IPS DF 4.7 (cell line): Measurements from ENCODE around the gene NDUFA11.

Experiments
- DNase-seq: peaks from one replicate; pipeline ENCODE4 v3.0.0-alpha.2; 2013; ENCODE audit warnings: low spot score; ENCODE audit errors: extremely low read depth

NDUFA11 gene

GRCh38 chr19:5932609-5933262, 29.1 kb upstream of the NDUFA11 start:
- no peak for DNase-seq

- DNase-seq, result no peak
Observed at GRCh38 chr19:5932146-5932545, 28.6 kb upstream of the NDUFA11 start.

DNA sequence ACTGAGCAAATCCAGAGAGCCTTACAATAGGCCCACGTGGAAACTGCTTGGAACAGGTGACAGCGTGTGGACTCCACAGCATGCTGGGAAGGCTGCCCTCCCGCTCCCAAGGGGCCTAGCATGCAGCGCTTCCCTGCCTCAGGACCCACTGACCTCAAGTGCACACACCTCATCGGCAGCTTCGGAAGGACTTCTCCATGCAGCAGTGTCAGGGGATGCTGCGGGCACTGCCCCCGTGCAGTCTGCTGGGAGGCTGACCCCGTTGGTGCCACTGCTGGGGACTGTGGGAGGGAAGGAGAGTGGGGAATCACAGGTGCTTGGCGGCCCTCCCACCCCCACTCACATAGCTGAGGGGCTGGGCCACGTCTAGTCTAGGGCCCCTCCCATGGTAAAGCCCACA, 27.7 kb upstream of the NDUFA11 start:
- no peak for DNase-seq

- DNase-seq, result no peak
Observed at GRCh38 chr19:5929625-5930024, 26.0 kb upstream of the NDUFA11 start.

DNA sequence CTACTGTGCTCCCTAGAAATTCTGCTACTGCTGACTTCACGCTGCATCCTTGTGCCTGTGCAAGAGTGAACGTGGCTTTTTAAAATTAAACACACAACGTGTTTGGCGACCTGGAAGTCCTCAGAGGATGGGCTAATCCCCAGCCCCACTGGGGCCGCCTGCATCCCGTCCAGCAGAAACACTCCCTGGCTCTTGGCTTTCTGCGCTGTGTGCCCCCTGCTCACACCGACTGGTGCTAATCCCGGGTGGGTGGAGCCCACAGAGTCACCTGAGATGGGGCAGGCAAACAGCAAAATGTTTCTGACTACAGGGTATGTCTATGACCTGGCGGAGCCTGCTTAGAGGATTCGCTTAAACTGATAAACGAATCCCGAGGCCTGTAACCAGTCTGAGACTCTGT, 25.6 kb upstream of the NDUFA11 start:
- no peak for DNase-seq

GRCh38 chr19:5927441-5927821, 23.8 kb upstream of the NDUFA11 start:
- no peak for DNase-seq

DNA sequence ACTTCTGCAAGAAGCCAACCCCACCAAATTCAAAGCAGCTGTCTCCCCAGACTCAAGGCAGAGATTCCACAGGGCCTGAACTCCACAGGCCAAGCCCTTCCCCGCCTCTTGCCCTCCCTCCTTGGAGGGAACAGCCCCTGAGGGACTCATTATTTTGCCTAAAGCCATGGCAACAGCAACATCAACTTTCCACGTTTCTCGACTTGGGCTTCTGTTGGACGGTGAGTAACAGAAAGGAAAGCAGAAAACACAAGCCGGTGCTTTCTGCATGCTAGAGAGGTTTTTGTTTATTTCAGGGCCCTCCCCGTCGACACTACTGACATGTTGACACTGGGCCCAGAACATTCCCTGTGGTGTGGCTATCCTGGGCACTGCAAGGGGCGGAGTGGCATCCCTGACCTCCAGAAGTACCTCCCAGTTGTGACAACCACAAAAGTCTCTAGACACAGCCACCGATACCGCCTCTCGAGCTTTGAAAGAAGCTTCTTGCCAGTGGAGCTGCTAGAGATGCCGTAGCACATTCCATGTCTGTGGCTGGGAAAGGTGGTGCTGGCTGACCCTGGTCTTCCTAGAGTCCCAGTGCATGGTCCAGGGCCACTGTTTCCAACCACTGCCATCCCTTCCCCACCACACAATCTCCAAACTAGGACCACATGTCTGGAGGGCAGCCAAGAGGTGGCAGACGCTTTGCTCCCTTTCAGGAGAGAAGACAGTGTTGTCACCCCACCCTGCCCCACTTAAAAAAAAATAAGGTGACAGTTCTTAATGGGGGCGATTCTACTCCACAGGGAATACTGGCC, 23.3 kb upstream of the NDUFA11 start:
- DNase-seq, result no peak

DNA sequence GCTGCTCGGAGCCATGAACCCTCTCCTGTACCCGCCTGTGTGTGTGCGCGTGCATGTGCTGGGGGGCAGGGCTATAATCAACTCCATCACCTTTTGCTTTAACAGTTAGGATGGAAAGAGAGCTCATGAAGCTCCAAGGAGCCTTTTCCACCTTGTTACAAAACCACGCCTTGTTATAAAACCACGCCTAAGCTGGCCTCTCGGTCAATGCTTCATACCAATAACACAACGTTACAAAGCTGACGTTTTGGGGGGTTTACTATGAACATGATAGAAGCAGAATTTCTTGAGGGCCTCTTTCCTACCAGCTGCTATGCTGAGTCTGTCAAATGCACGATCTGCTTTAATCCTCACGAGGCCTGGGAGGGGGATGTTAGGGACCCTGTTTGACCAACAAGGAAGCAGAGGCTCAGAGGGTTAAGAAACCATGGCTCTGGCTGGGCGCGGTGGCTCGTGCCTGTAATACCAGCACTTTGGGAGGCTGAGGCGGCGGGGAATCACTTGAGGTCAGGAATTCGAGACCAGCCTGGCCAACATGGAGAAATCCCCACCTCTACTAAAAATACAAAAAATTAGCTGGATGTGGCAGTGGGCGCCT, 22.3 kb upstream of the NDUFA11 start:
- no peak for DNase-seq

DNA sequence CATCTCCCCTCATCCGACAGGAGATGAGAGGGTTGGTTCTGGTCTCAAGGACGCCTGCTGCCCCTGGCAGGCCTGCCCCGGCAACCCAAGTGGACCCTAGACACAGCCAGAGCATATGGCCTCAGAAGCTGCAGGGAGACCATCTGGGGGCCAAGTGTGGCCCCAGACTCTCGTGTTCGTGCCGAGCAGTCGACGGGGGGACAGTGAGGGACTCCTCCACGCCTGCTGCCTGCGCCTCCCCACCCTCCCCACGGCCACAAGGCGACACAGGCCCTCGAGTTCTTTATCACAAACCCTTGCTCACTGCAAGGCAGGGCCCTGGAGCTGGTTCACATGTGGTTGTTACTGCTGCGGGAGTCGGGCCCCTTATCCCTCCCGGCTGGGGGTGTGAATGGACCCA, 19.8 kb upstream of the NDUFA11 start:
- no peak for DNase-seq

DNA sequence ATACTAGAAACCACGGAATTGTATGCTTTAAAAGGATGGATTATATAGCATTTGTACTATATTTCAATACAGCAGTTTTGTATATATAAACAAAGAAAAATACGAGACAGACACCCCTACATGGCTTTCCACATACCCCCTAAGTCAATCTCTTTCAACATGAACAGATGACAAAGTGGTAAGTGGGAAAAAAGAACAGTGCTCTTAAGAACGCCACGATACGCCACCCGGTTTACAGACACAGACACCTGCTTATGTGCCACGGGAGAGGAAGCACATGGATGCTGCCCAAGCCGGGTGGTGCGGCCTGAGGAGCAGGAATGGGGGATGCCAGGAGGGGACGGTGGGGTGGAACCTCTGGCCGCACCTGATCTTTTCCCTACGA, 18.6 kb upstream of the NDUFA11 start:
- DNase-seq, result no peak

DNA sequence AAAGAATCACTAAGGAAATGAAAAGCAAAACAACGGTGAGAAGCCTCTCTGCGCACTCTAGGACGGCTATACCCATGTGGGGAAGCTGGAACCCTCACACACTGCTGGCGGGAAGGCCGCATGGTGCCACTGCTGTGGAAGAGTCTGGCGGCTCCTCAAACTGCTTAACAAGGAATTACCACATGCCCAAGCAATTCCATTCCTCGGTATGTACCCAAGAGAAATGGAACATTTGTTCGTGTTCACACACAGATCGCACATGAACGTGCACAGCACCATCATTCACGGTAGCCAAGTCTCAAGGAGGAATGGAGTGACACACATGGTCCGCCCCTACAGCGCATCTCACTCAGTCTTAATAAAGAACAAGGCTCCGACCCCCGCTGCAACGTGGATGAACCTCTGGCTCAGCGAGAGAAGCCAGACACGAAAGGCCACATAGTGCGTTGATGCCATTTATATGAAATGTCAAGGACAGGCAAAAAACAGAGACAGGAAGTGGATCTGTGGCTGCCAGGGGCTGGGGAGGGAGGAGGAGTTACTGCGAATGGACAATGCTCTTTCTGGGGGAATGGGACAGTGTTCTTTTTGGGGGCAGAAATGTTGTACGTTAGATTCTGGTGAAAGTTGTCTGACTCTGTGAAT, 18.0 kb upstream of the NDUFA11 start:
- DNase-seq, result no peak

GRCh38 chr19:5918463-5919079, 15.0 kb upstream of the NDUFA11 start:
- DNase-seq, result no peak

- DNase-seq, result no peak
Observed at GRCh38 chr19:5917431-5918107, 14.0 kb upstream of the NDUFA11 start.

- no peak for DNase-seq
Observed at GRCh38 chr19:5916181-5916708, 12.7 kb upstream of the NDUFA11 start.

GRCh38 chr19:5915782-5916165, 12.2 kb upstream of the NDUFA11 start:
- DNase-seq, result no peak

DNA sequence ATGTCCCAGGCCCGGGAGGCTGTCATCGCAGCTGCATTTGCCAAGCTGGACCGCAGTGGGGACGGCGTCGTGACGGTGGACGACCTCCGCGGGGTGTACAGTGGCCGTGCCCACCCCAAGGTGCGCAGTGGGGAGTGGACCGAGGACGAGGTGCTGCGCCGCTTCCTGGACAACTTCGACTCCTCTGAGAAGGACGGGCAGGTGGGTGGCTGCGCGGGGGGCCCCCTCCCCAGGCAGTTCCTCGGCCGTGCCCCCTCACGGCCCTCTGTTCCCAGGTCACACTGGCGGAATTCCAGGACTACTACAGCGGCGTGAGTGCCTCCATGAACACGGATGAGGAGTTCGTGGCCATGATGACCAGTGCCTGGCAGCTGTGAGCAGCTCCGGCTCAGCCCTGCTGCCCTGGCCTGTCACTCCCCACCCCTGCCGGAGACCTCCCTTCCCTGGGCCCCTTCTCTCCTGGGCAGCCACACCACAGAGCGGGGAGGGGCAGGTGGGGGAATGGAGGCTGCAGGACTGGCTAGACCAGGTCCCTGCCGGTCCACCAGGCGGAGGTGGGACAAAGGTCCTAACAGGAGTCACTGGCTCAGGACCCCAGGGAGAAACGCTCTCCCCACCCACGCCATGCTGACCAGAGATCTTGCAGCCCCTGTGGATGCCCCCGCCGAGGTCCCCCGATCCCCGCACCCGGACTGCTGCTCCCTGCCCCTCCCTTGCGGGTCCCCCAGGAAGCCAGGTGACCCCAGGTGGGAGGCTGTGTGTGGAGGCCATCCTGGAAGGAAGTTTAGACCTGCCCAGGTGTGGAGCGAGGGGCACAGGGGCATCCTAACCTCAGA, 11.6 kb upstream of the NDUFA11 start:
- DNase-seq, result no peak

DNA sequence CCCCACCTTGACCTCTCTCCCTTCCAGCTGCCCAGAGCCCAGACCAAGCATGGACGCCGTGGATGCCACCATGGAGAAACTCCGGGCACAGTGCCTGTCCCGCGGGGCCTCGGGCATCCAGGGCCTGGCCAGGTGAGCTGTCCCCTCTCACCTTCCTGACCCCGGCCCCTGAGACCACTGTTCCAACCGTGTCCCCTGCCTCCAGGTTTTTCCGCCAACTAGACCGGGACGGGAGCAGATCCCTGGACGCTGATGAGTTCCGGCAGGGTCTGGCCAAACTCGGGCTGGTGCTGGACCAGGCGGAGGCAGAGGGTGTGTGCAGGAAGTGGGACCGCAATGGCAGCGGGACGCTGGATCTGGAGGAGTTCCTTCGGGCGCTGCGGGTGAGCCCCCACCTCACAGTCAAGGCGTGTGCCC, 10.8 kb upstream of the NDUFA11 start:
- no peak for DNase-seq

GRCh38 chr19:5913739-5914357, 10.3 kb upstream of the NDUFA11 start, which contains the start of gene CAPS:
Gene CAPS, plus strand, starts transcription at chr19:5914254. Its CDS starts 153 bp downstream, at chr19:5914407.
- DNase-seq, result no peak

GRCh38 chr19:5911366-5911765, 7.8 kb upstream of the NDUFA11 start:
- DNase-seq, result no peak

DNA sequence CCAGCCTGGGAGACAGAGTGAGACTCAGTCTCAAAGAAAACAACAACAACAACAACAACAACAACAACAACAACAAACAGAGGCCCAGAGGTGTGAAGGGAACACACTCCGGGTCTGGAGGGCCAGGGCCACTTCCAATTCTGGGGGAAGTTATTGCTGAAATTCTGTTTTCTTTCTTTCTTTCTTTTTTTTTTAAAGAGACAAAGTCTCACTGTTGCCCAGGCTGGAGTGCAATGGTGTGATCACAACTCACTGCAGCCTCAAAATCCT, 7.0 kb upstream of the NDUFA11 start:
- no peak for DNase-seq
